ENCODE results near the gene PIGA.

PIGA gene

GRCh38 chrX:15315509-15315908, 19.8 kb downstream of the PIGA start, which contains the start of gene ASB11:
Gene ASB11 (minus strand): TSS chrX:15315640. CDS start chrX:15315605, 35 bp downstream.
- no peaks in the 10 kb centered on the region for H3K9me2 ChIP-seq (replicated peaks; ENCODE audit: insufficient read depth, low read length)
- no peaks in the 10 kb centered on the region for H3K79me2 ChIP-seq (ENCODE audit: insufficient read depth, low read length)
- H3K27ac ChIP-seq (ENCODE audit: low read depth, low read length), result no peak within 1 kb of the TSS
- TF ChIP-seq, protein P1, sequence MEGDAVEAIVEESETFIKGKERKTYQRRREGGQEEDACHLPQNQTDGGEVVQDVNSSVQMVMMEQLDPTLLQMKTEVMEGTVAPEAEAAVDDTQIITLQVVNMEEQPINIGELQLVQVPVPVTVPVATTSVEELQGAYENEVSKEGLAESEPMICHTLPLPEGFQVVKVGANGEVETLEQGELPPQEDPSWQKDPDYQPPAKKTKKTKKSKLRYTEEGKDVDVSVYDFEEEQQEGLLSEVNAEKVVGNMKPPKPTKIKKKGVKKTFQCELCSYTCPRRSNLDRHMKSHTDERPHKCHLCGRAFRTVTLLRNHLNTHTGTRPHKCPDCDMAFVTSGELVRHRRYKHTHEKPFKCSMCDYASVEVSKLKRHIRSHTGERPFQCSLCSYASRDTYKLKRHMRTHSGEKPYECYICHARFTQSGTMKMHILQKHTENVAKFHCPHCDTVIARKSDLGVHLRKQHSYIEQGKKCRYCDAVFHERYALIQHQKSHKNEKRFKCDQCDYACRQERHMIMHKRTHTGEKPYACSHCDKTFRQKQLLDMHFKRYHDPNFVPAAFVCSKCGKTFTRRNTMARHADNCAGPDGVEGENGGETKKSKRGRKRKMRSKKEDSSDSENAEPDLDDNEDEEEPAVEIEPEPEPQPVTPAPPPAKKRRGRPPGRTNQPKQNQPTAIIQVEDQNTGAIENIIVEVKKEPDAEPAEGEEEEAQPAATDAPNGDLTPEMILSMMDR (IDR thresholded peaks at IDR 0.05; ENCODE audit: insufficient read depth, low read length, poor library complexity, severe bottlenecking), result no peak
- TF ChIP-seq EZH2phosphoT487 (conservative IDR thresholded peaks at IDR 0.05; ENCODE audit: low read length), result no peak
- H3K27me3 ChIP-seq (ENCODE audit: low read length), result no peaks in the 10 kb centered on the region
- H3K36me3 ChIP-seq (ENCODE audit: low read length), result no peaks in the 10 kb centered on the region; the same call in 1 of the 2 replicates
- no peak within 1 kb of the TSS for H3K9ac ChIP-seq (ENCODE audit: low read length)
- H3F3A ChIP-seq (ENCODE audit: insufficient read depth), result no peaks in the 10 kb centered on the region
- no peaks in the 10 kb centered on the region for H4K20me1 ChIP-seq (ENCODE audit: low read depth, low read length)
- no peaks in the 10 kb centered on the region for H3K9me3 ChIP-seq (ENCODE audit: insufficient read depth, low read length)
- no peak within 1 kb of the TSS for H3K4me3 ChIP-seq (ENCODE audit: insufficient read depth, low read length, poor library complexity, severe bottlenecking)
- no peak within 1 kb of the TSS for H2AFZ ChIP-seq (ENCODE audit: low read depth, low read length, severe bottlenecking)
- H3K4me2 ChIP-seq (ENCODE audit: low read depth, low read length, poor library complexity, severe bottlenecking), result no peak within 1 kb of the TSS

- Histone ChIP-seq H3K4me3 (ENCODE audit: insufficient read depth, low read length, poor library complexity, severe bottlenecking) (no peak overlapping the region), H3K4me2 (ENCODE audit: low read depth, low read length, poor library complexity, severe bottlenecking) (no peak overlapping the region), H3F3A (ENCODE audit: insufficient read depth) (no peaks in the 10 kb centered on the region), H3K36me3 (ENCODE audit: low read length) (no peaks in the 10 kb centered on the region), H3K27ac (ENCODE audit: low read depth, low read length) (no peak overlapping the region), H3K9me2 (replicated peaks; ENCODE audit: insufficient read depth, low read length) (no peaks in the 10 kb centered on the region), H3K9ac (ENCODE audit: low read length) (no peak overlapping the region), H2AFZ (ENCODE audit: low read depth, low read length, severe bottlenecking) (no peak overlapping the region), H3K27me3 (ENCODE audit: low read length) (no peaks in the 10 kb centered on the region), H3K79me2 (ENCODE audit: insufficient read depth, low read length) (no peaks in the 10 kb centered on the region), H4K20me1 (ENCODE audit: low read depth, low read length) (no peaks in the 10 kb centered on the region), H3K9me3 (ENCODE audit: insufficient read depth, low read length) (no peaks in the 10 kb centered on the region)
- no peak for TF ChIP-seq EZH2phosphoT487 (conservative IDR thresholded peaks at IDR 0.05; ENCODE audit: low read length)
- TF ChIP-seq, protein P1 (IDR thresholded peaks at IDR 0.05; ENCODE audit: insufficient read depth, low read length, poor library complexity, severe bottlenecking), result no peak
Measured at GRCh38 chrX:15314472-15314871, 20.9 kb downstream of the PIGA start.

GRCh38 chrX:15311119-15311518, 24.2 kb downstream of the PIGA start:
- Histone ChIP-seq H3K4me2 (ENCODE audit: low read depth, low read length, poor library complexity, severe bottlenecking) (no peak overlapping the region), H3K4me3 (ENCODE audit: insufficient read depth, low read length, poor library complexity, severe bottlenecking) (no peak overlapping the region), H3K79me2 (ENCODE audit: insufficient read depth, low read length) (no peaks in the 10 kb centered on the region), H3K9me3 (ENCODE audit: insufficient read depth, low read length) (no peaks in the 10 kb centered on the region), H3F3A (ENCODE audit: insufficient read depth) (no peaks in the 10 kb centered on the region), H2AFZ (ENCODE audit: low read depth, low read length, severe bottlenecking) (no peak overlapping the region), H3K36me3 (ENCODE audit: low read length) (no peaks in the 10 kb centered on the region), H3K27ac (ENCODE audit: low read depth, low read length) (no peak overlapping the region), H3K27me3 (ENCODE audit: low read length) (no peaks in the 10 kb centered on the region), H3K9me2 (replicated peaks; ENCODE audit: insufficient read depth, low read length) (no peaks in the 10 kb centered on the region), H3K9ac (ENCODE audit: low read length) (no peak overlapping the region), H4K20me1 (ENCODE audit: low read depth, low read length) (no peaks in the 10 kb centered on the region)
- TF ChIP-seq, protein P1 (IDR thresholded peaks at IDR 0.05; ENCODE audit: insufficient read depth, low read length, poor library complexity, severe bottlenecking), result no peak
